GM12801 (cell line): ENCODE results near the gene LYPD1.

Source experiments
- CTCF ChIP-seq: IDR thresholded peaks from one replicate; pipeline ENCODE4 v1.5.1; 2011; ENCODE audit warnings: control low read depth; ENCODE audit not compliant: insufficient read length; ENCODE audit errors: extremely low read depth

Gene LYPD1, protein sequence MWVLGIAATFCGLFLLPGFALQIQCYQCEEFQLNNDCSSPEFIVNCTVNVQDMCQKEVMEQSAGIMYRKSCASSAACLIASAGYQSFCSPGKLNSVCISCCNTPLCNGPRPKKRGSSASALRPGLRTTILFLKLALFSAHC

GRCh38 chr2:132669908-132670495 is at the start of gene LYPD1:
TSS of gene LYPD1 (minus strand) at chr2:132670205. CDS start at chr2:132669932, 273 bp downstream.
- TF ChIP-seq CTCF: no peak

DNA sequence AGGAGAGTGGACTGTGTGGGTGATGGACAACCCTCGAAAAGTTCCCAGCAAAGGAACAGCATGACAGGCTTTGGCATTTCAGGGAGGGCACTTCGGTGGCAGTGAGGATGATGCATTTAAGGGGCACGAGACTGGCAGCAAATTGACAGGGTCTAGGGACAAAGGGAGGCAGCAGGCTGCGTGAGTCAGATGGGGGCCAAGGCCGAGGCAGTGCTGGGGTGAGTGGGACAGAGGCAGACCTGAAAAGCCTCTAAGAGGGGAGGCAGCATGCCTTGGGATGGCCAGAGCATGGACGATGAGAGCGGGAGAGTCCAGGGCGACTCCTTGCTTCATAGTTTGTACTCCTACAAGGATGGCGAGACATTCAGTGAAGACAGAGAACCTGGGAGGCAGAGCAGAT is 49.5 kb upstream of the LYPD1 start:
- TF ChIP-seq CTCF: no peak

- no peak for TF ChIP-seq CTCF
Observed at GRCh38 chr2:132716954-132717353, 46.9 kb upstream of the LYPD1 start.

DNA sequence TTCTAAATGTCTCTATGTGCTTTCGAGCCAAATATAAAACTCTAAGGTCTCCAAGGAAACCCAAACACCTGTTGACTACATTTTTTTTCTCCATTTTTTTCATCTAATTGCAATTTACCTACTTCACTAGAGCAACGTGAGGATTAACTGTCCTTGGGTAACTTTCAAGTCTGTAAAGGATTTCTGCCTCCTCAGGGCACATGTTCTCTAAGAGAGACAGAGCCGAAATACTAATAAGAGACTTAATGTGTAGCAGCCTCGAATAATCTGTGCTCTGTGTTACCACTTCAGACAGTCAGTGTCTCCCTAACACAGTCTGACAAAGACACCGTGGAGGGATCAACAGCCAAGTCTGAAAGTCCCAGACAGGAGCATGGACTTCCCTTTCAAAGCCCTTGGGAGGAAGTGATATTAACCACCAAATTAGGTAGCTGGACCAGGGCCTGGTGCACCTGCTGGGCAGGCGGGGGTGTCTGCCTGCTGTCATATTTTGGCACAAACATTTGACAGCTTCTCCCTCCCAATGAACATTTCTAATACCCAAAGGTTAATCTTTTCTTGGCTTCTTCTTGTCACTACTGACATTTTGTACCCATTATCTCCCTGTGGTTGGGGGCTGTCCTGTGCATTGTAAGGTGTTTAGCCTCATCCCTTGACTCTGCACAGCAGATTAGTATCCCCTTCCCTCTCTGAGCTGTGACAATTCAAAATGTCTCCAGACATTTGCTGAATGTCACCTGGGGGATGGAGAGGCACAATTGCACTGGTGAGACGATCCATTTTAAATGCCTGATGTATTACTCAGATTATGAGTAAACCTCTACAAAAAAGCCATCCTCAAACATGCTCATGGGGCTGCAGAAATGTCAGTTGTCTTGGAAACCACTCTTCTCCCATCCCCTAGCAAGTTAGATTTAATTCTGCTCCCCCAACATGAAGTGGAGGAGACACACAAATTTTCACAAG is 45.7 kb upstream of the LYPD1 start:
- no peak for TF ChIP-seq CTCF

DNA sequence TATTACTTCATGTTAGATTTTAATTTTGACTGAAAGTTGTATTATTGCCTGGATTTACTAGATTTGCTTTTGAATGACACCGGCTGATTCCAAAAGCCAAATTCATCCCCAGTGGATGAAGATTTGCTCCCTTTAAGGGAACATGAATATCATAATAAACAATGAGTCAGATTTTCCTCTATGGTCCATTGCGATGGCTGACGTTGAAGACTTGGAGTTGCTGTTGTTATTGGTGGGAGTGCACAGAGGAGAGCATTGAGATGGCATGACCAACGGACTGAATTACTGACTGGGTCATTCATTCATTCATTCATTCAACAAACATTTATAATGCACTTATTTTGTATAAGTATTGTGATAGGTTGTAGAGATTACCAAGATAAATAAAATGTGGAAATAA is 33.4 kb upstream of the LYPD1 start:
- TF ChIP-seq CTCF: no peak

GRCh38 chr2:132701810-132702209 is 31.8 kb upstream of the LYPD1 start:
- TF ChIP-seq CTCF: no peak

DNA sequence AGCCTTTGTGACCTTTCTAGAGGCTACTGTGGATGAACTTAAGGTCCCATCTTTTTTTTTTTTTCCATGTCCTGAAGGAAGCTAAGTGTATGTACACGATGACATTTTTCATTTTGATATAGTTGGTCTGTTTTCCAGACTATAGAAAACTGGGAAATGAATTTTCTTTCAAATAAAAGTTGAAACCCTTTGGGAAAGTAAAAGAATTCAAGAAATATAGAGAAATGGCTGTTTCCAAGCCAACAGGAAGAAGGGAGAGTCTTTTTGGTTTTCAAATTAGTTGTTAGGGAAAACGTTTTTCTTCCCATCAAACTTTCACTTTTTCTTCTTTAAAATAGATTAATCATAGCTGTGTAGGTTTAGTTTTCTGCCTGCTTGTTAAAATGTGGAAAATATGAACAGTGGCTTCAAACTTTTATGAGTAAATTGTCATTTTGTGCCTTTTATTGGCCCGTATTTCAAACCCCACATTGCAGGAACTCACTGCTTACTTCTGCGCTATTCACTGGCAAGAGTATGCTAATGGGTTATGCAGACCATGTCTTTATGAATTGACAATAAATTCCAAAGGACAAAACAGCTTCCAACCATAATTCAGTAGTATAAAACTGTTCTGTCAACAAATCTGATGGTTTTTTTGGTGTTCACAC is 27.7 kb upstream of the LYPD1 start:
- TF ChIP-seq CTCF: no peak
